GM23248 (cell line): ENCODE measurements around the gene ST3GAL3.

Experiments used
- EZH2 ChIP-seq: fragments of 200-600 bp; sonication (generic); IDR thresholded peaks from 2 replicates; pipeline ENCODE4 v1.6.1; 2018; ENCODE audit warnings: antibody characterized with exemption, mild to moderate bottlenecking; ENCODE audit not compliant: insufficient read depth, poor library complexity, severe bottlenecking
- EZH2phosphoT487 ChIP-seq: fragments of 200-600 bp; sonication (generic); IDR thresholded peaks from 2 replicates; pipeline ENCODE4 v1.6.1; 2018; ENCODE audit warnings: antibody characterized with exemption, moderate library complexity, mild to moderate bottlenecking, low read depth; ENCODE audit not compliant: insufficient read depth

GRCh38 chr1:43729816-43730463 lies 22.6 kb downstream of the ST3GAL3 start:
- TF ChIP-seq EZH2phosphoT487 (no peak), EZH2 (no peak)
